Fibroblast of peridontal ligament (primary cell): Measurements from ENCODE around the gene WASHC2C.
"Not testable (repeated sequence)": the region's sequence is repeated elsewhere in the genome, so short reads cannot be mapped to it uniquely, and the experiment has no call there.

ENCODE experiments used
- DNase-seq: peaks from one replicate; pipeline ENCODE4 v3.0.0-alpha.2; 2010; ENCODE audit errors: extremely low read depth

Gene WASHC2C

GRCh38 chr10:45761622-45762021 lies 34.6 kb downstream of the WASHC2C start:
- peak; percentile 22 for DNase-seq

DNA sequence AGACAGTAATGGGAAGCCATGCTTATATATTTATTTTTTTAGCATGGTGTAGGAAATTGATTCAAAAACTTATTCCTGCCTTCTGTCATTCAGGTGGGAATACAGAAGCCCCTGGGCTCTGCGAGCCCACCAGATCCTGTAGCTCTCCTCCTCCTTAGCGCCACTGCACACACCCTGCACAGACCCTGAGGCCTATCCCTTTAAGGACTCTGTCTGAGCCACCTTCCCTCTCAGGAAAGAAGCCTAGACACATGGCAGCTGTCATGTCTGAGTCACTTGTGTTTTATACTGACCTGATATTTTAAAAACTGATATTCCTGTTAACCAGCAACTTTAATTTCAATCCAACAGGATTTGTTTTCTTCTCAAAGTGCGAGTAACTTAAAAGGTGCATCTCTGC lies 36.0 kb downstream of the WASHC2C start:
- DNase-seq = not testable (repeated sequence)

DNA sequence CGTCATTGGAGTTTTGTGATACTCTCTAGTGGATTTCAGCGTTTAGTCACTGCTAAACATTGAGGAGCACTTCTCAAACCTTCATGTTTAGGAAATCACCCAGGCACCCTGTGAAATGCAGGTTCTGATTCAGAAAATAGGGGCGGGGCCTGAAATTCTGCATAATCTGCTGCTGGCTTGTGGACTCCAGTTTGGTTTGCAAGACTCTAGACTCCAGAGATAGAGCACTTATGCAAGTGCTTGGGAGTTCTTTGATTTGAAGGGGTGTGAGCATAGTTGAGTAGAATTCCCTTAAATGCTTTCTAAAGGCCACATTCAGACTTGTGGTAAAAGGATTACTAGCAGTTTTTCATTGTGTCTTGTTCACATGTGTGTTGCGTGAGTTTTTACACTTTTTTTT lies 41.3 kb downstream of the WASHC2C start:
- DNase-seq = not testable (repeated sequence)

DNA sequence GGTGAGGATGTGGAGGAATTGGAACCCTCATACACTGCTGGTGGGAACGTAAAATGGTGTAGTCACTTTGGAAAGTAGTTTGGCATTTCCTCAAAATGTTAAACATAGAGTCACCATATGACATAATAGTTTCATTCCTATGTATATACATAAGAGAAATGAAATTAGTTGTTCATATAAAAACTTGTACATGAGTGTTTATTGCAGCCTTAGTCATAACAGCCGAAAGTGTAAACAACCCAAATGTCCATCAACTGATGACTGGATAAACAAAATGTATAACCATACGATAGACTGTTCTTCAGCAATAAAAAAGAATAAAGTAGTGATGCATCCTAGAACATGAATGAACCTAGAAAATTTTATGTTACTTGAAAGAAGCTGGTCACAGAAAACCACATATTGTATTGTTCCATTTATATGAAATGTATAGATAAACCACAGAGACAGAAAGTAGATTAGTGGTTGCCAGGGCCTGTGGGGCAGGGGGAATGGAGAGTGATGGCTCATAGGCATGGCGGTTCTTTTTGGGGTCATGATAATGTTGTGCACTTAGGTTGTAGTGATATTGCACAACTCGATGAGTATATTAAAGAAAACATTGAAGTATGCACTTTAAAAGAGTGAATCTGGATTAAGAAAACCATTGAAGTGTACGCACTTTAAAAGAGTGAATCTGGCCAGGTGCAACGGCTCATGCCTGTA lies 44.8 kb downstream of the WASHC2C start:
- not testable (repeated sequence) for DNase-seq

- DNase-seq = not testable (repeated sequence)
These were observed 59.2 kb downstream of the WASHC2C start for GRCh38 chr10:45786217-45786616.

DNA sequence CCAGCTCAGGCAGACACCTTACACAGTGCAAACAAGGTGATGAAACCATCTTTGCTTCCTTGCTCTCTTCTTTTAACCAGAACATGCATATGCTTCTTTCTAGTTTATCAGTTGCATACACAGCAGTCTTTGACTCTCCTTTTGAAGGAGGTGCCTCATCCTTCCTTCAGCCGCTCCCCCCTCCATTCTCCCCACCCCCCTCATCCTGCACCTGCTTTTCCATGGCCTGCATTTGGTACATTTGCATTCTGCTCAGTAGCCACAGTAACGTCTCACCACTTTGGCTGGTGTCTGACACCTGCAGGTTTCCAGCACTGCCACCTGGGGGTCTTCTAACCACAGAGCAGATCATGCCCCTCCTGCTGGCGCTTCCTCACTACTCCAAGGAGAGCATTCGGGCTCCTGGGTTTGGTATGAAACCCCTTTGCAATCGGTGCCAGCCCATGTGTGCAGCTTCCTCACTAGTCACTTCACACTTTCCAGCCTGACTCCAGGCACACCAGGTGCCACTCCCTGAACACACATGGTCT lies 60.2 kb downstream of the WASHC2C start:
- DNase-seq = not testable (repeated sequence)

GRCh38 chr10:45789991-45790390 lies 62.9 kb downstream of the WASHC2C start:
- DNase-seq = not testable (repeated sequence)

DNA sequence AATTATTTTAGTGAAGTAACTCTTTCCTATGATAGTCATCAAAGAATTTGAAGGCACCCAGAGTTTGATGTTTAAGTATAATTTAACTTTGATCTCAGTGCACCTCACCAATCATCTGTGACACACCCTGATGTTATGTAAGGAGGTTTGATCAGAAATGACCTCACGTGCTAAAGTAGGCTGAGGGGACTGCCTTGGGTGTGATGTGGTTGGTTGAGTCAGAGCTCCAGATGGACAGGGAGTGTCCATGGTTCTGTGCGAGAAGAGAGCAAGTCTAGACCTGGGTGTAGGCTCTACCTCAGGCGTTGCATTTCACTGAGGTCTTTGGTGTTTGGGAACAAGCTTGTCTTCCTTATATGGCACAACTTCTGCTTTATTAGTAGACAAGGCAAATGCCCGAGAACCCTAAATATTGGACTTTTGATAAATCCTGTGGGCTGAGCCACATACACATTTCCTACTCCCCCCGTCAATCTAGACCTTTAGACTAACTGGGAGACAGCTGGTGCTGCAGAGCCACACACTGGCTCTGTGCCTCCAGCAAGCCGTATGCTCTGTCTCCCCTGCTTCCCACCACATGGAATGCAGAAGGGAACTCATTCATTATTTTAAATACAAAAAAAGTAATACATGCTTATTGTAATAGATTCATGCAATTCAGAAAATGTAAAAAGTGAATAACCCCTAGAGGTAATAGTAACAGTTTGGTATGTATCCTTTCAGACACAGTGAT lies 63.8 kb downstream of the WASHC2C start:
- not testable (repeated sequence) for DNase-seq

DNA sequence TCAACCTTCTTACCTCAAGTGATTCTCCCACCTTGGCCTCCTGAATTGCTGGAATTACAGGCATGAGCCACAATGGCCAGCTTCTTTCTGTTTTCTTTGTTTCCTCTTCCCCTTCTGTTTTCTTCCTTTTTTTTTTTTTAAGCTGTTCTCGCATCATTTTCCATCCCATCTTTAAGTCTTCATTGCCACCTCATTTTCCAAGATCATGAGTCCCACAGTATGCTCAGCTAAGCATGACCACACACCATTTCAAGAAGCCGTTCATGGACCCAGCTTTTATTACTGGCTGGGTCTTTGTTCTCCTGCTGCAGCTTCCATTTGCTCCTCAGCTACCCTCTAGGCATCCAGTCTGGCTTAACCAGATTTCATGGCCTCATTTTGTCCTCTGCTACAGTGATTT lies 67.7 kb downstream of the WASHC2C start:
- not testable (repeated sequence) for DNase-seq

GRCh38 chr10:45803060-45804010 lies 76.3 kb downstream of the WASHC2C start:
- peak; percentile 54 for DNase-seq

DNA sequence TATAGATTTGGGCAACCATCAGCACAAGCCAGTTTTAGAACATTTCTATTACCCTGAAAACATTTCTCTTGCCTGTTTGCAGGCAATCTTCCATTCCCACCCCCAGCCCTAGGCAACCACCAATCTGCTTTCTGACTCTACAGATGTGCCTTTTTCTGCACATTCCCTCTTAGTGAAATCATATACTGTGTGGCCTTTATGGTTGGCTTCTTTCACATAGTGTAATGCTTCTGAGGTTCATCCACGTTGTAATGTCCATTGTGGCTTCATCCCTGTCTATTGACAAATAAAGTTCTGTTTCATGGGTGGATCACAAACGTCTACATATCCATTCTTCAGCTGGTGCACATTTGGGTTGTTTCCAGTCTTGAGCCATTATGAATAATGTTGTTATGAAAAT lies 77.9 kb downstream of the WASHC2C start:
- peak; percentile 15 for DNase-seq

- peak; percentile 39 for DNase-seq
These were observed 82.8 kb downstream of the WASHC2C start for GRCh38 chr10:45809837-45810236.

GRCh38 chr10:45811075-45811474 lies 84.0 kb downstream of the WASHC2C start:
- no peak for DNase-seq

- not testable (repeated sequence) for DNase-seq
These were observed 85.9 kb downstream of the WASHC2C start for GRCh38 chr10:45812959-45813358.

GRCh38 chr10:45814146-45814545 lies 87.1 kb downstream of the WASHC2C start:
- not testable (repeated sequence) for DNase-seq

DNA sequence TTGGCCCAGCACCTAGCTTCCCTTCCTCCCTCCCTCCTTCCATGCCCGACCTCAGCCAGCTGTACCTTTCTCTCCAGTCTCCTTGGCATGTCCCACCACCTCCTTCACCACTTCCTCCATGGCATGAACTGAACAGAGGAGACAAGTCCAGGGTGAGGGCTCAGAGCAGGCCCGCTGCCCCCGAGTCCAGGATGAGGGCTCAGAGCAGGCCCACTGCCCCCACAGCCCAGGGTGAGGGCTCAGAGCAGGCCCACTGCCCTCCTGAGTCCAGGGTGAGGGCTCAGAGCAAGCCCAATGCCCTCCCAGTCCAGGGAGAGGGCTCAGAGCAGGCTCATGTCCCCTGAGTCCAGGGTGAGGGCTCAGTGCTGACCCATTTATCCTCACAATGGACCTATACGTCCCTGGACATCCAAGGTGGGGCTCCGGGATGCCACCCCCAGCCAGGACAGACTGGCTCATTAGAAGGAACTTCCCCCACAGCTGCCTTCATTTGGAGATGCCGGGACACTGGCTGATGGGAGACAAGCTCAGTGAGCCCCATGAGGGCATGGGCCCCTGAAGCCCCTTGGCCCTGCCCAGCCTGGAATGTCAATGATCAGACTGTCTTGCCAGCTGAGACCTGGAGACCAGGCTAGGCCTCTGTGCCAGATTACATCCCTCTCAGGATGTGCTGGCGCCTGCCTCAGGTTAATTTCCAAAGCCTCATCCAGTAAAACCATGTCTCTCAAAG lies 90.2 kb downstream of the WASHC2C start:
- no peak for DNase-seq

- DNase-seq = no peak
These were observed 90.8 kb downstream of the WASHC2C start for GRCh38 chr10:45817912-45818311.

GRCh38 chr10:45819552-45819951 lies 92.5 kb downstream of the WASHC2C start:
- no peak for DNase-seq

- DNase-seq = peak; percentile 44
These were observed 93.2 kb downstream of the WASHC2C start for GRCh38 chr10:45820107-45820830.

GRCh38 chr10:45822918-45823317 lies 95.9 kb downstream of the WASHC2C start:
- not testable (repeated sequence) for DNase-seq
